B cell (primary cell): Measurements from ENCODE around the gene UGT1A7.

Experiments
- CTCF ChIP-seq: fragments of 200-600 bp; IDR thresholded peaks from one replicate; pipeline ENCODE4 v1.8.0; 2022; ENCODE audit warnings: antibody characterized with exemption, mild to moderate bottlenecking
- EZH2 ChIP-seq: IDR thresholded peaks from 2 replicates; pipeline ENCODE4 v1.6.1; 2012; ENCODE audit warnings: borderline replicate concordance, low read depth, mild to moderate bottlenecking, moderate library complexity, low read length; ENCODE audit not compliant: insufficient read depth, poor library complexity, severe bottlenecking

- TF ChIP-seq CTCF (no peak), EZH2 (no peak)
Measured at GRCh38 chr2:233705911-233706506, 24.3 kb downstream of the UGT1A7 start.
